Esophagus squamous epithelium (tissue), 4 donors: Measurements from ENCODE around the gene DEXI.

Source experiments
- CTCF ChIP-seq, 6 experiments: fragments of 450-650 bp in 4 of 6; fragments of 200-600 bp in 2 of 6; sonication (generic) in 2 of 6; IDR thresholded peaks; one replicate each; pipeline ENCODE4 v1.5.1; 2016 to 2019; ENCODE audit warnings: antibody characterized with exemption in 6 of 6, mild to moderate bottlenecking in 4 of 6, moderate library complexity in 4 of 6
- POLR2A ChIP-seq, 4 donors: fragments of 450-650 bp; IDR thresholded peaks; one replicate each; pipeline ENCODE4 v1.6.1; 2017; ENCODE audit warnings: antibody characterized with exemption in 4 of 4, mild to moderate bottlenecking in 4 of 4, moderate library complexity in 3 of 4

- TF ChIP-seq CTCF (IDR thresholded peaks at IDR 0.05): no peak
- TF ChIP-seq POLR2A (IDR thresholded peaks at IDR 0.05): no peak
Measured at GRCh38 chr16:10987361-10988163, 45.3 kb upstream of the DEXI start.
